Measurements from ENCODE around the gene SLC38A10.

GRCh38 chr17:81247339-81247990, 47.6 kb downstream of the SLC38A10 start:
- TF ChIP-seq, protein P1, sequence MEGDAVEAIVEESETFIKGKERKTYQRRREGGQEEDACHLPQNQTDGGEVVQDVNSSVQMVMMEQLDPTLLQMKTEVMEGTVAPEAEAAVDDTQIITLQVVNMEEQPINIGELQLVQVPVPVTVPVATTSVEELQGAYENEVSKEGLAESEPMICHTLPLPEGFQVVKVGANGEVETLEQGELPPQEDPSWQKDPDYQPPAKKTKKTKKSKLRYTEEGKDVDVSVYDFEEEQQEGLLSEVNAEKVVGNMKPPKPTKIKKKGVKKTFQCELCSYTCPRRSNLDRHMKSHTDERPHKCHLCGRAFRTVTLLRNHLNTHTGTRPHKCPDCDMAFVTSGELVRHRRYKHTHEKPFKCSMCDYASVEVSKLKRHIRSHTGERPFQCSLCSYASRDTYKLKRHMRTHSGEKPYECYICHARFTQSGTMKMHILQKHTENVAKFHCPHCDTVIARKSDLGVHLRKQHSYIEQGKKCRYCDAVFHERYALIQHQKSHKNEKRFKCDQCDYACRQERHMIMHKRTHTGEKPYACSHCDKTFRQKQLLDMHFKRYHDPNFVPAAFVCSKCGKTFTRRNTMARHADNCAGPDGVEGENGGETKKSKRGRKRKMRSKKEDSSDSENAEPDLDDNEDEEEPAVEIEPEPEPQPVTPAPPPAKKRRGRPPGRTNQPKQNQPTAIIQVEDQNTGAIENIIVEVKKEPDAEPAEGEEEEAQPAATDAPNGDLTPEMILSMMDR (IDR thresholded peaks at IDR 0.05; ENCODE audit: low read length): no peak
- TF ChIP-seq EZH2 (IDR thresholded peaks at IDR 0.05; ENCODE audit: borderline replicate concordance, low read length): no peak

Data from OCI-LY1 (cell line).